HepG2 (cell line): Measurements from ENCODE around the gene EPHX1. TPM values are rescaled to one million over a fixed set of nuclear protein-coding genes. Genes with fewer than 3 reads are reported as not detected.

ENCODE experiments used
- ATAC-seq: fragments of 200-7000 bp; cut with Tn5 transposase; 3 replicates; pipeline ENCODE4 v1.9.1; 2020; ENCODE audit warnings: mild to moderate bottlenecking, moderate library complexity
- BruUV-seq: library from RNA; stranded (reverse); fragments of 400-500 nt; replicated peaks from 2 replicates; lab custom pipeline; 2021; lab: Mats Ljungman, UMichigan
- CTCF ChIA-PET: fragments of 300-600 bp; formaldehyde crosslinking; extraction: SDS; loops from one replicate; lab custom pipeline; 2021; ENCODE audit warnings: low total read pairs, inconsistent platforms, low intra/inter-chr PET ratio; lab: Yijun Ruan, JAX
- POLR2A ChIA-PET: fragments of 350-600 bp; sonication (Branson Sonifier 250); formaldehyde crosslinking; loops from one replicate; lab custom pipeline; 2020; ENCODE audit warnings: antibody characterized with exemption, inconsistent platforms; lab: Yijun Ruan, JAX
- DNase-seq: peaks from one replicate; pipeline ENCODE4 v3.0.0-alpha.2; 2015; ENCODE audit warnings: low spot score
- FAIRE-seq: peaks from 3 replicates; lab custom pipeline; 2011; peaks lifted over from hg19 to GRCh38; lab: Jason Lieb, UNC
- H2AFZ ChIP-seq: one replicate; pipeline ENCODE4 v1.6.1; 2011; ENCODE audit warnings: low read length, inconsistent platforms
- H3K27ac ChIP-seq: fragments of 300-600 bp; 3 replicates; pipeline ENCODE4 v1.8.0; 2011; ENCODE audit warnings: mixed run types, mild to moderate bottlenecking, mixed read lengths, low read length, inconsistent platforms; ENCODE audit not compliant: insufficient read depth; ENCODE audit errors: extremely low read length
- H3K27me3 ChIP-seq, 2 experiments: fragments of 200-600 bp in 1 of 2; 2 replicates in 1 of 2; 3 replicates in 1 of 2; pipeline versions ENCODE4 v1.6.0 to v1.8.0; 2011; ENCODE audit warnings: low read length in 2 of 2, mild to moderate bottlenecking in 2 of 2, moderate library complexity in 2 of 2, inconsistent platforms in 1 of 2; ENCODE audit not compliant: insufficient read depth in 2 of 2, control insufficient read depth in 1 of 2
- H3K36me3 ChIP-seq, 2 experiments: fragments of 200-600 bp in 1 of 2; replicated peaks in 1 of 2; 2 replicates in 1 of 2; 3 replicates in 1 of 2; pipeline versions ENCODE4 v1.5.1 to v1.8.0; 2011; ENCODE audit warnings: low read length in 2 of 2, inconsistent platforms in 1 of 2; ENCODE audit not compliant: insufficient read depth in 2 of 2, control insufficient read depth in 1 of 2
- H3K4me1 ChIP-seq: 2 replicates; pipeline ENCODE4 v1.5.1; 2012; ENCODE audit warnings: low read length, inconsistent platforms; ENCODE audit not compliant: insufficient read depth
- H3K4me2 ChIP-seq: 2 replicates; pipeline ENCODE4 v1.6.0; 2011; ENCODE audit warnings: low read depth, low read length, inconsistent platforms
- H3K4me3 ChIP-seq, 3 experiments: fragments of 200-600 bp in 1 of 3; sonication (generic), shearing (Covaris generic) in 1 of 3; replicated peaks in 1 of 3; 2 replicates each; pipeline ENCODE4 v1.5.1; 2011 to 2016; ENCODE audit warnings: low read length in 3 of 3, inconsistent platforms in 2 of 3, low read depth in 2 of 3, mild to moderate bottlenecking in 2 of 3, control low read depth in 1 of 3, mixed read lengths in 1 of 3; ENCODE audit not compliant: insufficient read depth in 1 of 3
- H3K79me2 ChIP-seq: one replicate; pipeline ENCODE4 v1.6.1; 2011; ENCODE audit warnings: low read length, inconsistent platforms; ENCODE audit not compliant: insufficient read depth
- H3K9ac ChIP-seq: 2 replicates; pipeline ENCODE4 v1.6.0; 2011; ENCODE audit warnings: mild to moderate bottlenecking, low read depth, low read length, inconsistent platforms; ENCODE audit not compliant: insufficient read depth
- H3K9me3 ChIP-seq: 2 replicates; pipeline ENCODE4 v1.5.1; 2012; ENCODE audit warnings: mild to moderate bottlenecking, low read length
- H4K20me1 ChIP-seq: 2 replicates; pipeline ENCODE4 v1.6.0; 2011; ENCODE audit warnings: inconsistent platforms, mild to moderate bottlenecking, low read length, moderate library complexity; ENCODE audit not compliant: insufficient read depth
- MAFK ChIP-seq, 2 experiments: IDR thresholded peaks in 1 of 2; conservative IDR thresholded peaks in 1 of 2; 2 replicates each; pipeline ENCODE4 v1.6.1; 2011; ENCODE audit warnings: improper control_type of control experiment in 2 of 2, low read length in 2 of 2
- NPAS2 ChIP-seq: sonication (generic); formaldehyde crosslinking; IDR thresholded peaks from 2 replicates; pipeline ENCODE4 v1.8.0; 2022; ENCODE audit warnings: mild to moderate bottlenecking, missing genetic modification reagents, borderline replicate concordance
- TRIM22 ChIP-seq: fragments of 450-650 bp; IDR thresholded peaks from 2 replicates; pipeline ENCODE4 v1.6.1; 2017
- ZNF431 ChIP-seq: sonication (generic); formaldehyde crosslinking; IDR thresholded peaks from 2 replicates; pipeline ENCODE4 v1.9.0; 2022; ENCODE audit warnings: missing genetic modification reagents, low read depth, mild to moderate bottlenecking, borderline replicate concordance
- ZNF777 ChIP-seq: sonication (generic); formaldehyde crosslinking; IDR thresholded peaks from 2 replicates; pipeline ENCODE4 v1.4.0; 2020; ENCODE audit warnings: missing genetic modification reagents
- WGBS: methylation state at CpG from one replicate; pipeline ENCODE4 v1.1.6; 2017; ENCODE audit warnings: low lambda C conversion rate; 5-methylcytosine and 5-hydroxymethylcytosine counted together
- in situ Hi-C: cut with HindIII; loops from 2 replicates; pipeline ENCODE4 v1.10.0; 2017; ENCODE audit warnings: low pct_unique_long_range_greater_than_20kb; ENCODE audit not compliant: extremely low pct_ligation_motif_present
- intact Hi-C: fragments of 100-400 bp; cut with micrococcal nuclease; formaldehyde crosslinking; loops from one replicate; pipeline ENCODE4 v1.10.0; 2022; ENCODE audit not compliant: unreplicated experiment
- polyA plus RNA-seq, 8 experiments: library from polyadenylated mRNA; depleted of rRNA in 3 of 8; stranded (reverse) in 7 of 8; unstranded in 1 of 8; fragments of >200 nt; fragmentation: Illumina TruSeq in 4 of 8; extraction: Trizol in 4 of 8; gene quantifications; 2 replicates each; pipeline versions ENCODE4 v1.2.1 to v1.2.3, GENCODE V29; 2011 to 2016; ENCODE audit warnings: low read depth in 4 of 8, missing spikeins in 1 of 8, mixed read lengths in 1 of 8; ENCODE audit not compliant: insufficient read depth in 1 of 8
- total RNA-seq, 5 experiments: library from RNA; depleted of rRNA; stranded (reverse); fragments of >200 nt; fragmentation: Illumina TruSeq; extraction: Trizol; gene quantifications; 2 replicates each; pipeline ENCODE4 v1.2.3, GENCODE V29; 2016; ENCODE audit warnings: low read depth in 1 of 5

Gene EPHX1
- total and polyA plus RNA-seq, 2 of the 13 experiments (the other 11 are each of a cell fraction or from before 2014, with no cell fraction given): 27.7 to 36.5 TPM

GRCh38 chr1:225840223-225840610 lies 30.3 kb downstream of the EPHX1 start:
- in situ Hi-C loops (no loop called here), intact Hi-C loops (no loop called here)
- WGBS: 100% methylated on average over 1 of the region's 1 CpG
- H3K27ac ChIP-seq: no peak overlapping the region
- ATAC-seq: no peak
- FAIRE-seq: no peak
- H3K4me2 ChIP-seq: no peak overlapping the region
- TF ChIP-seq MAFK (conservative IDR thresholded peaks at IDR 0.05 in 1 of 2, IDR thresholded peaks at IDR 0.05 in 1 of 2; ENCODE audit: low read length in 2 of 2) (peak in 1 of 2 experiments; percentile 20; a peak in 1 of 4 replicates), ZNF777 (CRISPR knock-in tag) (no peak)
- H3K9me3 ChIP-seq: no peaks in the 10 kb centered on the region
- peaks cover 13 to 45% of the 10 kb centered on the region in 2 experiments for H3K36me3 ChIP-seq
- CTCF ChIA-PET: no interaction called here
- peaks cover 4% of the 10 kb centered on the region; the same call in 1 of the 2 replicates for H4K20me1 ChIP-seq
- BruUV-seq: no TSS peak
- no peaks in the 10 kb centered on the region for H3K27me3 ChIP-seq
- no peak for DNase-seq
- H3K4me1 ChIP-seq: no peaks in the 10 kb centered on the region
- no peak overlapping the region for H3K9ac ChIP-seq
- no peak overlapping the region for H2AFZ ChIP-seq
- no peaks in the 10 kb centered on the region for H3K79me2 ChIP-seq
- POLR2A ChIA-PET: no interaction called here
- no peak overlapping the region for H3K4me3 ChIP-seq

GRCh38 chr1:225840713-225841112 lies 30.8 kb downstream of the EPHX1 start:
- DNase-seq: no peak
- ChIA-PET POLR2A (interaction anchor here (1.0 kb wide), 1 partner anchor 63 kb away, joined by 3 read pairs; no protein-coding TSS in a partner anchor), CTCF (no interaction called here)
- no peaks in the 10 kb centered on the region for H3K79me2 ChIP-seq
- WGBS: 97% methylated on average over 4 of the region's 4 CpGs
- no peak overlapping the region for H2AFZ ChIP-seq
- no peaks in the 10 kb centered on the region for H3K9me3 ChIP-seq
- H3K4me3 ChIP-seq: no peak overlapping the region
- intact Hi-C loops: no loop called here
- in situ Hi-C loops: no loop called here
- TF ChIP-seq NPAS2 (CRISPR knock-in tag): no peak
- TF ChIP-seq ZNF431: no peak
- TF ChIP-seq TRIM22: no peak
- peak in 1 of 2 experiments; percentile 40; a peak in 1 of 4 replicates for TF ChIP-seq MAFK (conservative IDR thresholded peaks at IDR 0.05 in 1 of 2, IDR thresholded peaks at IDR 0.05 in 1 of 2; ENCODE audit: low read length in 2 of 2)
- ATAC-seq: no peak
- H3K36me3 ChIP-seq: peaks cover 13 to 45% of the 10 kb centered on the region in 2 experiments
- H3K4me2 ChIP-seq: no peak overlapping the region
- no peak overlapping the region for H3K27ac ChIP-seq
- peaks cover 4% of the 10 kb centered on the region; the same call in 1 of the 2 replicates for H4K20me1 ChIP-seq
- no peaks in the 10 kb centered on the region for H3K4me1 ChIP-seq
- no peak for FAIRE-seq
- H3K9ac ChIP-seq: no peak overlapping the region
- no peaks in the 10 kb centered on the region for H3K27me3 ChIP-seq
- BruUV-seq: TSS peak; percentile 26
